GM04504 (cell line): Measurements from ENCODE around the gene ZNF865.

Source experiments
- DNase-seq: peaks from one replicate; pipeline ENCODE4 v3.0.0-alpha.2; 2012; ENCODE audit warnings: low read depth

ZNF865 gene

DNA sequence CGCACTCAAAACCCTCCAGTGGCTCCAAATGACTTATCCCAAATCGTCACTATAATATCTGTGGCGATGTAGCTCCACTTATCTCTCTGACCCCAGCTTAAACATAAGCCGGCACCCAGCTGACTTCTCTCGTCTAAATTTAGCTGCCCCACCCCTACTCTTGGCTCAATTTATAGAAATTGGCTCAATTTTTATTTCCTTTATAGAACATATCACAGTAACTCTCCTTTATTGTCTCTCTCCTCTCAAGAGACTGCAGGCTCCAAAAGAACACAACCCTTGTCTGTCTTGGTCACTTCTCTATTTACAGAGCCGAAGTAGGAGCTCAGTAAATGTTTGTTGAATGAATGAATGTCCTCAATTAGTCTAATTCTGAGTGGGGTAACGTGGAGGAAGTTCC lies 18.1 kb downstream of the ZNF865 start:
- DNase-seq = no peak

- DNase-seq = peak; percentile 81
Observed at GRCh38 chr19:55624109-55625003, 18.9 kb downstream of the ZNF865 start, which contains the start of gene ZNF784. Gene ZNF784, minus strand, starts transcription at chr19:55624566. Its CDS starts 5 bp downstream, at chr19:55624561.

DNA sequence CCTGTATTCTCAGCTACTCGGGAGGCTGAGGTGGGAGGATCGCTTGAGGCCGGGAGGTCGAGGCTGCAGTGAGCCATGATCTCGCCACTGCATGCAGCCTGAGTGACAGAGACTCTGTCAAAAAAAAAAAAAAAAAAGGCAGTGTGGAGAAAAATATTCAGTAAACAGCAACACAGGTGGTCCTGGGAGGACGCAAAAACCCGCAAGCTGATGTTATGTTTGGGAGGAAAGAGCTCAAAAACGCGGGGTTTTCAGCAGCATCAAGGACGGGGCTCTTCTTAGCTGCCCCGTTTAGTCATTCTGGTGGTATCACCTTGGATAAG lies 19.5 kb downstream of the ZNF865 start:
- DNase-seq = no peak

DNA sequence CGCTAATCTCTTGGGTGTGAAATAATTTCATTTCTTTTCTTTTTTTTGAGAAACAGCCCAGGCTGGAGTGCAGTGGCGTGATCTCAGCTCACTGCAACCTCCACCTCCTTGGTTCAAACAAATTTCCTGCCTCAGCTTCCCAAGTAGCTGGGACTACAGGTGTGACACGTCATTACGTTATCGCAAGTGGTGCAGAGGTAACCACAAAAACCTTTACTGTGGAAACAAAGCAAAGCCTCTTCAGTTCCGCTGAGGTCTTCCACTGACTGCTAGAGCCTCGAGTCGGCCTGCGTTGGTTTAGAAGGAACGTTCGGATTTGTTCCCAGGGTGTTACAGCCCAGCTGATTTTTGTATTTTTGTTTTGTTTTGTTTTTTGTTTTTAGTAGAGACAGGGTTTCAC lies 20.9 kb downstream of the ZNF865 start:
- no peak for DNase-seq

- peak; percentile 83 for DNase-seq
Observed at GRCh38 chr19:55632463-55632834, 27.0 kb downstream of the ZNF865 start.

GRCh38 chr19:55633861-55634260 lies 28.4 kb downstream of the ZNF865 start:
- DNase-seq = no peak

DNA sequence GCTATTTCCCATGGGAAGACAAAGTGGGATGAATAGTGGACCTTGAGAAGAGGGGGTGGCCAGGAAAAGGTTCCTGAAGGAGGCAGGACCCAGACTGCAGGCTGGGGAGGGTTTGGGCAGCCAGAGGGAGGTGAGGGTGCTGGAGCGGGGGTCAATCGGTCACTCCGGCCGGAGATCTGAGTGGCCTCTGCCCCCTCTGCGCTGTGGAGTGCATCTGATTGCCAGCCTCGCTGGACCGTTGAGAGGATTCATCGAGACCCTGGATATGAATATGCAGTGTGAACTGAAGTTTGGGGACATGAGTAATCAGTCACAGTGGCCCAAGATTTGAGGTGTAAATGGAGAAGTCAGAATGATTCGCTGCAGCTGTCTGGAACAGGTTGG lies 29.9 kb downstream of the ZNF865 start:
- no peak for DNase-seq

DNA sequence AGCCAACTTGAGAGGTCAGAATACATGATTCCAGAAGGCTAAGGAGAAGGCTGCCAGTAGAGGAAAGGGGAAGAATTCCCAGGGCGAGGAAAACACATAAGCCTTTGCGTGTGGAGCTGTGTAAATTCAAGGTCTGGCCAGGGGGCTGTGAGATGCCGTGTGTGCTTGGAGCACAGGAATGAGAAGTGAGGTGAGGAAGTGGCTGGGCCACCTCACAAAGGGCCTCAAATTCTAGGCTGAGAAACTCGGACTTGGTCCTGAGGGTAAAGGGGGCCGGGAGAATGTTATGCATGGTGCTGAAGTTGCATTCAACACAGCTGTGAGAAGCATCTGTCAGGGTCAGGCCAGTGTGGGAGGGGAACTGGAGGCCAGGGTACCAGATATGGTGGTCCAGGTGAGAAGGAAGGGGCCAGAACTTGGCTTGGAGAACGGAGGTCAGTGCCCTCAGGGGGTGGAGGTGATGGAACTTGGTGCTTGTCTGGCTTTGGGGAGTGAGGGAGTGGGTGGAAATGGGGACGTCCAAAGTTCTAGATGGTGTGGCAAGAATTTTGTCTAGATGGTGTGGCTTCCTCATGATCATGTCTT lies 30.5 kb downstream of the ZNF865 start:
- DNase-seq = no peak

- no peak for DNase-seq
Observed at GRCh38 chr19:55636723-55637122, 31.3 kb downstream of the ZNF865 start.

DNA sequence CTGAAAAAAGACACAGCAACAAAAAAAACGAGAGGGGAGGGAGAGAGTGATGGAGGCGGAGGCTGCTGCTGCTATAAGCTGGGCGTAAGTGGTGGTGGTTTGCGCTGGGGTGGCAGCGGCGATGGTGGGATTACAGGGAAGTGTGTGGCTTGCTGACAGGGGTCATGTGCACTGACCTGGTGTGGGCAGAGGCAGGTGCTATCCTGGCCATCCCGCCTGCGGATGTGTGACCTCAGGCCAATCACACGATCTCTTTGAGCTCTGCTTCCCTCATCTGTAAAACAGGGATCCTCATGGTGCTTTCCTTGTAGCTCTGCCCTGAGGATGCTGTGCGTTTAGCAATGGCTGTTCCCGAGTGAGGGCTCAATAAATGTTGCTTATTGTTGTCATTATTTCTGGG lies 32.1 kb downstream of the ZNF865 start:
- no peak for DNase-seq

GRCh38 chr19:55638864-55639359 lies 33.5 kb downstream of the ZNF865 start:
- DNase-seq = no peak

DNA sequence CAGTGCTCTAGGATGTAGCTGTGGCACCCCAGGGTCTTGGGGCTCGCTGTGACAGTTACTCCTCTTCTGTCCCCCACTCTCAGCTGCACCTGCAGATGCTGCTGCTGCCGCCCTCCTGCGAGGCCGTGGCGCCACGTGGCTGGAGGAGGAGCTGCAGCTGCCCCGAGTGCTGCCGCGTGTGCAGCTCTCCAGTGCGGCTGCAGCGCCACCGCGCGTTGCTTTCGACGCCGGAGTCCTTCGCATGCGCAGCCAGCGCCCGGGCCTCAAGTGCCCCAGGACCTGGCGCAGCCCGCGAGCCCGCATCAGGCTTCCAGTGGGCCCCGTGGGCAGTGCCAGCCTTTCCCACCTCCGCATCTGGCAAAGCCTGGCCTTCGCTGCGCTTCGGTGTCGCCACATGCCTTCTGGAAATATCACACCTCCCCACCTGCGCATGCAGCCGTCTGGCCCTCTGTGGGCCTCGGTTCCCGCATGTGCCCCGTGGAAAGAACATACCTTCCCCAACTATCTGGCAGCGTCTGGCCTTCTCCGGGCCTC lies 34.7 kb downstream of the ZNF865 start:
- no peak for DNase-seq

DNA sequence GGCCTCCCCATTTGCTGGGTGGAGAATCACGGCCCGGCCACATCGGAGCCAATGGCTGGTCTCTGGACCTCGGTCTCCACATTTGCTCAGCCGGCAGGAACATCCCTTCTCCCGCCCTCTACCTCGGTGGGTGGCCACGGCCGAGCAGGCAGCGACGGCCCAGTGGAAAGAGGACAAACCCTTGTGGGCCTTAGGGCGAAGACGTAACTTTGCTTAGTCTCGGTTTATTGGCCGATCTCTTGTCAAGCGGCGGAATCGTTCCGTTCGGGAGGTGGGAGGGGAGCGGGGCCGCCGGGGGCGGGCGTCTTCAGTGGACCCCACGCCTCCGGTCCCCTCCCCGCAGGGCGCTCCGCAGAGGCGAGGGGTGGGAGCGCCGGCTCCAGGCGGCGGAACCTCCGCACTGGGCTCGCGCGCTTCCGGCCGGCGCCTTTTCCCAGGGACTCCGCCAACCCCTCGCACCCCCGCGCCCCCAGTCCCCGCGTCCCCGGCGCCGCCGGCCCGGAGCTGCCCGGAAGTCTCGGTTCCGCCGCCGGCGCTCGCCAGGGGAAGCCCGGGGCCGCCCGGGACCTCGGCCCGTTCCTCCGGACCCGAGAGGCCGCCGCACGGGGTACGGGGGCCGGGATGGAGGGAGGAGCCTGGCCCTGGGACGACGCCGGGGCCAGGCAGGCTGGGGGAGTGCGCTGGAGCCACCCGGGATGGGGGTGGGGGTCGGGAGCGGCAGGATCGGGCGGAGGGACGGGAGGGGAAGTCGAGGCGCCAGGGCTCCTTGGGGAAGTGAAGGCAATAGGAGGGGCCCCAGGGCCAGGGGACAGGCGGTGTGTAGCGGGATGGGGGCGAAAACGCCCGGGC lies 35.4 kb downstream of the ZNF865 start, which contains the start of gene ZNF580:
TSS of gene ZNF580 (plus strand) at position 426 of the 849 bp plus-strand sequence. CDS start 1,507 bp downstream, outside the sequence.
- DNase-seq = no peak

GRCh38 chr19:55641426-55642152 lies 36.1 kb downstream of the ZNF865 start:
- DNase-seq = no peak

GRCh38 chr19:55642153-55643002 lies 36.9 kb downstream of the ZNF865 start:
- no peak for DNase-seq

DNA sequence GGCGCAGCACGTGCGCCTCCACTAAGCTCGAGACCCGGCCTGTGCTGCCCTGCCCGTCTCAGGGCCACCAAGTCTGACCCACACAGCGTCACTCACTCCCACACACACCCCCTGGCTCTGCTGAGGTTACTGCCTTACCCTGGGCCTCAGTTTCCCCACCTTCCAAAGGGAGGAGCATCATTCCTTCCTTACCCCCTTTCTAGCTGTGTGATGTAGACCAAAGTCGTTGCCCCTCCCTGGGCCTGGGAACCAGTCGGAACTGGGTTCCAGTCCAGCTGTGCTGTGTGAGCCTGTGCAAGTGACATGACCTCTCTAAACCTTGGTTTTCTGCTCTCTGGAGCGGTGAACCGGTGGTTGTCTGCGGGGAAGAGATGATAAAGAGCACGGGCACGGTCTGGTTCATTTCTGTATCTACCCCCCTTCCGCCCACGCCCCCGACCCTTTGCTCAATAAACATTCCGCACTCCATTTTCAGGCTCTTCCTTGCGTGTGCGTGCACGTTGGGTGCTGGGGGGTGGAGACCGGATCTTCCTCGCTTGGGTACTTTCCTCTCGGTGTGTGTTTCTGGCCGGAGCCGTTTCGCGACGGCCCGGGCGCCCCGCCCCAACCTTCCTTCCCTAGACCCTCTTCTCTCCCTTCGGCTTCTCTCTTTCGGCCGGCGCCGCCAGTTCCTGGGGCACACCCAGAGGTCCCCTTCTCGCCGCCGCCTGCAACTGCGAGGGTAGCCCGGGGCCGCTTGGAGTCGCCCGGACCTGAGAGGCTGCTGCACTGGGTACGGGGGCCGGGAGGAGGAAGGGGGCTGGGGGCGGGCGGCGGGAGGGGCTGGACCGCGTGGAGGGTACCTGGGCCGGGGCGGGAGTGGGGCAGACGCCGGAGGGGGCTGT lies 37.8 kb downstream of the ZNF865 start, which contains the start of gene ZNF581:
TSS of gene ZNF581 (plus strand) at position 647 of the 884 bp plus-strand sequence. CDS start 923 bp downstream, outside the sequence.
- no peak for DNase-seq

DNA sequence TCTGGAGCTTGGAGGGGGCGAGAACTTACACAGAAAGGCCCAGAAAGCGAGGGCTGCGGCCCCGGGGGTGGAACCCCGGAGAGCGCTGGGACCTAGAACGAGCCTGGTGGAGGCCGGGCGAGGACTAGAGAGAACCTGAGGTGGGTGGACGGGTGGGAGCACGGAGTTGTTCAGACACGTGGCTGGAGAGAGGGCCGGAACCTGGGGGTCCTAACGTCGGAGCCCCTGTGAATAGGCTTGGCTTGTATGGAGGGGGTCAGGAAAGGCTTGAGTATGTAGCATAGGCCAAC lies 38.4 kb downstream of the ZNF865 start:
- DNase-seq = no peak

- DNase-seq = no peak
Observed at GRCh38 chr19:55644191-55644833, 38.9 kb downstream of the ZNF865 start.
